Uterus (tissue), 4 donors: Measurements from ENCODE around the gene POU2F3. TPM values are rescaled to one million over a fixed set of nuclear protein-coding genes. Genes with fewer than 3 reads are reported as not detected.
"Not testable (repeated sequence)": the region's sequence is repeated elsewhere in the genome, so short reads cannot be mapped to it uniquely, and the experiment has no call there.

ENCODE experiments used
- DNase-seq, 2 donors: peaks; one replicate each; pipeline ENCODE4 v3.0.0-alpha.2; 2019 to 2020
- H3K27ac ChIP-seq, 2 donors: fragments of 200-600 bp; sonication (generic); 1 replicate in 1 of 2; 2 replicates in 1 of 2; pipeline ENCODE4 v1.5.1; 2016 to 2018
- H3K27me3 ChIP-seq, 2 donors: fragments of 200-600 bp; sonication (generic); one replicate each; pipeline ENCODE4 v1.5.1; 2018 to 2019; ENCODE audit warnings: control low read depth in 1 of 2
- H3K36me3 ChIP-seq, 2 donors: fragments of 200-600 bp; sonication (generic); one replicate each; pipeline ENCODE4 v1.5.1; 2019; ENCODE audit warnings: control low read depth in 1 of 2
- H3K4me1 ChIP-seq, 2 donors: fragments of 200-600 bp; sonication (generic); one replicate each; pipeline ENCODE4 v1.5.1; 2018 to 2019; ENCODE audit warnings: control low read depth in 1 of 2
- H3K4me3 ChIP-seq, 2 donors: fragments of 200-600 bp; sonication (generic); 1 replicate in 1 of 2; 2 replicates in 1 of 2; pipeline ENCODE4 v1.5.1; 2018 to 2019; ENCODE audit warnings: mild to moderate bottlenecking in 1 of 2
- H3K9me3 ChIP-seq, 2 donors: fragments of 200-600 bp; sonication (generic); one replicate each; pipeline ENCODE4 v1.5.1; 2019; ENCODE audit warnings: control low read depth in 1 of 2
- POLR2A ChIP-seq, 2 donors: fragments of 450-650 bp; IDR thresholded peaks; one replicate each; pipeline ENCODE4 v1.6.1; 2016; ENCODE audit warnings: antibody characterized with exemption in 2 of 2, mild to moderate bottlenecking in 1 of 2, moderate library complexity in 1 of 2
- intact Hi-C: fragments of 100-400 bp; cut with DNase I; formaldehyde crosslinking; loops from one replicate; pipeline ENCODE4 v1.15.1; 2023; ENCODE audit warnings: low total_unique reads
- total RNA-seq, 4 donors: library from RNA; depleted of rRNA in 3 of 4; stranded (reverse); fragments of >200 nt in 3 of 4; gene quantifications; one replicate each; pipeline versions ENCODE4 v1.1.0 to v1.2.4, GENCODE V29; 2014 to 2023
- TF ChIP-seq, protein P1 (sequence below), 4 experiments: fragments of 200-600 bp in 2 of 4; fragments of 450-650 bp in 2 of 4; sonication (generic) in 2 of 4; IDR thresholded peaks; one replicate each; pipeline ENCODE4 v1.5.1; 2016 to 2019; ENCODE audit warnings: antibody characterized with exemption in 4 of 4, mild to moderate bottlenecking in 2 of 4, moderate library complexity in 1 of 4
- donor health status: DM: yes; HTN: yes; CAD: no.

POU2F3 gene
- total RNA-seq, 4 donors from 2014 or later: 0.85 TPM; not detected in 3

DNA sequence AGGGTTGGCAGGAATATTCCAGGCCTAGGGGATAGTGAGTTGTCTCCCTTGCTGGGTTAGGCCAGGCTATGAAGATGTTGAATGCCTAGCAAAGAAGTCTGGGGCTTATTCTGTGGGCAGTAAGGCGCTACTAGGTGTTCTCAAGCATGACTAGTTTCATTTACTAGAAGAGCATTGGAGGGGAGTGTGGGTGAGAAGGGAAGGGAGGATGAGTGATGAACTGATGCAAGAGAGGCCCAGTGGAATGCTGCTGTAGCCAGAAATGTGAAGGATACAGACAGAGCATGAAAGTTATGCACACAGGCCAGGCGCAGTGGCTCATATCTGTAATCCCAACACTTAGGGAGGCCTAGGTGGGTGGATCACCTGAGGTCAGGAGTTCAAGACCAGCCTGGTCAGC lies 33.5 kb downstream of the POU2F3 start:
- Histone ChIP-seq H3K36me3 (no peaks in the 10 kb centered on the region), H3K4me3 (no peak overlapping the region), H3K27ac (no peak overlapping the region), H3K9me3 (no peaks in the 10 kb centered on the region), H3K27me3 (no peaks in the 10 kb centered on the region), H3K4me1 (no peaks in the 10 kb centered on the region)
- intact Hi-C loops: no loop called here
- DNase-seq: no peak
- TF ChIP-seq, protein P1, sequence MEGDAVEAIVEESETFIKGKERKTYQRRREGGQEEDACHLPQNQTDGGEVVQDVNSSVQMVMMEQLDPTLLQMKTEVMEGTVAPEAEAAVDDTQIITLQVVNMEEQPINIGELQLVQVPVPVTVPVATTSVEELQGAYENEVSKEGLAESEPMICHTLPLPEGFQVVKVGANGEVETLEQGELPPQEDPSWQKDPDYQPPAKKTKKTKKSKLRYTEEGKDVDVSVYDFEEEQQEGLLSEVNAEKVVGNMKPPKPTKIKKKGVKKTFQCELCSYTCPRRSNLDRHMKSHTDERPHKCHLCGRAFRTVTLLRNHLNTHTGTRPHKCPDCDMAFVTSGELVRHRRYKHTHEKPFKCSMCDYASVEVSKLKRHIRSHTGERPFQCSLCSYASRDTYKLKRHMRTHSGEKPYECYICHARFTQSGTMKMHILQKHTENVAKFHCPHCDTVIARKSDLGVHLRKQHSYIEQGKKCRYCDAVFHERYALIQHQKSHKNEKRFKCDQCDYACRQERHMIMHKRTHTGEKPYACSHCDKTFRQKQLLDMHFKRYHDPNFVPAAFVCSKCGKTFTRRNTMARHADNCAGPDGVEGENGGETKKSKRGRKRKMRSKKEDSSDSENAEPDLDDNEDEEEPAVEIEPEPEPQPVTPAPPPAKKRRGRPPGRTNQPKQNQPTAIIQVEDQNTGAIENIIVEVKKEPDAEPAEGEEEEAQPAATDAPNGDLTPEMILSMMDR (IDR thresholded peaks at IDR 0.05): no peak
- TF ChIP-seq POLR2A (IDR thresholded peaks at IDR 0.05): no peak

DNA sequence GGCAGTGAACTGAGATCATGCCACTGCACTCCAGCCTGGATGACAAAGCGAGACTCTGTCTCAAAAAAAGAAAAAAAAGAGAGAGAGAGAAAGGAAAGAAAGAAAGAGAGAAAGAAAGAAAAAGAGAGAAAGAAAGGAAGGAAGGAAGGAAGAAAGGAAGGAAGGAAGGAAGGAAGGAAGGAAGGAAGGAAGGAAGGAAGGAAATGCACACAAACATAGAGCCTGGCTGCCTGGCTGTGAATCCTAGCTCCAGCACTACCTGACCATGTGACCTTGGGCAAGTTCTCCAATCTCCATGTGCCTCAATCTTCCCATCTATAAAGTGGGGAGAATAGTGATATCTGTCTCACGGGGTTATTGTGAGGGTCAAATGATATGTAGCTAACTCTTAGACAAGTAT lies 34.0 kb downstream of the POU2F3 start:
- H3K4me3 ChIP-seq, H3K27ac ChIP-seq, H3K27me3 ChIP-seq, H3K9me3 ChIP-seq, H3K4me1 ChIP-seq, H3K36me3 ChIP-seq, intact Hi-C loops, DNase-seq: not testable (repeated sequence)

DNA sequence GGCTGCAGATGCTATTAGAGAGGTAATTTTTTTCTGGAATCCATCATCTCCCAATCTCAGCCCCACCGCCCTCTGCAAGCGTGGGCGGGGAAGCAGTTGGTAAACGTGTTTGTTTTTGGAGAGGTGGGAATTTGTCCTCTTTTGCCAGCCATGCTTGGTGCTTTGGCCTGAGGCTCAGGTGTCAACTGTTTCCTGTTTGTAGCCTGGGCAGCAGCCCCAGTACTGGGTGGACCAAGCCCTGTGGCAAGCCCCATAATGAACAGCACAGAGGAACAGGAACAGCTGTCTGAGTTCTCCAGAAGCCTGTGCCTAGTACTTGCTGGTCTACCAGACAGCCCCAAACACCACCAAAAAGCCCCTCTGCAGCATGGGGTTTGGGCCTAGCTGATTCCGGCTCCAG lies 39.6 kb downstream of the POU2F3 start:
- intact Hi-C loops: no loop called here
- Histone ChIP-seq H3K36me3 (no peaks in the 10 kb centered on the region), H3K9me3 (no peaks in the 10 kb centered on the region), H3K27me3 (no peaks in the 10 kb centered on the region), H3K4me3 (no peak overlapping the region), H3K27ac (no peak overlapping the region), H3K4me1 (no peaks in the 10 kb centered on the region)
- TF ChIP-seq, protein P1 (IDR thresholded peaks at IDR 0.05): no peak
- TF ChIP-seq POLR2A (IDR thresholded peaks at IDR 0.05): no peak
- no peak for DNase-seq

DNA sequence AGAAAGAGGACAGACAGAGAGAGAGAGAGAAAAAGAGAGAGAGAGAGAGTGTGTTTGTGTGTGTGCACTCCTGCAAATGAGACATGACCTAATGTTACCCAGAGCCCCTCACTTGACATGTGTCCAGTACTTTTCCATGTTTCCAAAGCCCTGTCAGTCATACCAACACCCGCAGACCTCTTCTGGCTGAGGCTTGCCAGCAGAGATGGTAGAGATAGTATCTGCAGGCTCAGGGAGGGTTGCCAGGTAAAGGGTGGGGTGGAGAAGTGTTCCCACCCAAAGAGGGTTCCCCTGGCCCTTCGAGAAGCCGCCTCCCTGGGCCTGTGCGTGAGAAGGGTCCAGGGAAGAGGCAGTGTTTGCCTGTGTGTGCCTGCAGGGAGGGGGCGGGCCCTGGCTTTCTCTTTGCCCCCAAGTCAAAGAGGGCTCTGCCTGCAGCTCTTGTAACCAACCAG lies 40.7 kb downstream of the POU2F3 start:
- TF ChIP-seq, protein P1 (IDR thresholded peaks at IDR 0.05): no peak
- TF ChIP-seq POLR2A (IDR thresholded peaks at IDR 0.05): no peak
- no peaks in the 10 kb centered on the region for H3K9me3 ChIP-seq
- no peaks in the 10 kb centered on the region for H3K27me3 ChIP-seq
- intact Hi-C loops: no loop called here
- H3K4me1 ChIP-seq: no peaks in the 10 kb centered on the region
- H3K36me3 ChIP-seq: no peaks in the 10 kb centered on the region
- H3K4me3 ChIP-seq: no peak overlapping the region
- DNase-seq: no peak
- no peak overlapping the region for H3K27ac ChIP-seq

DNA sequence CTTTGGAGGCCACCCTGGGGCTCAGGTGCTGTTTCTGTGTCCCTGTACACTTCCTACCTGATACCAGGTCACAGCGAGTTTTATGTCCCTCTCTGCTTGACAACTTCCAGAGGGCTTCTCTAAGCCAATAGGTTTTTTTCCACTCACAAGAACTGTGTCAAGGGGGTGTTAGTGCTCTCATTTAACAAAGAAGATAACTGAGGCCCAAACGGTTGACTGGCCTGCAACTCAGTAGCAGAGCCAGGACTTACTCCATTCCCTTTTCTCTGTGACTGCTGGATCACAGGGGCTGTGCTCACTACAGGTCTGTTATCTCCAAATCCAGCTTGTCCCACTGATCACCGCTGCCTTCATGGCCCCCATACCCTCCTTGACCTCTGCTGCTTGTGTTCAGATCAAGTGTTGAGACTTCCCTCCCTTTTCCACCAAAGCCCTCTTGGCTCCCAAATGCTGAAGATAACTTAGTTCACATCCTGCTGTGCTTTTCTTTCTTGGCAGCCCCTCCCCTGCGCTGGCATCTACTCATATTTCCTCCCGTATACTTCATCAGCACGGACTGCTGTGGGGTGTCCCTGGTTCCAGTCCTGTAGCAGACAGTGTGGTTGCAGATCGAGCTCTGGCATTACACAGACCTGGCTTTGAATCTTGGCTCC lies 41.3 kb downstream of the POU2F3 start:
- no peak overlapping the region for H3K27ac ChIP-seq

More for the DNA sequence above, 41.3 kb downstream of the POU2F3 start:
- H3K36me3 ChIP-seq: no peaks in the 10 kb centered on the region
- H3K9me3 ChIP-seq: no peaks in the 10 kb centered on the region
- TF ChIP-seq, protein P1 (IDR thresholded peaks at IDR 0.05): no peak
- no peak for TF ChIP-seq POLR2A (IDR thresholded peaks at IDR 0.05)
- DNase-seq: peak in 1 of 2 donors; percentile 31
- H3K4me3 ChIP-seq: no peak overlapping the region
- intact Hi-C loops: no loop called here
- H3K27me3 ChIP-seq: no peaks in the 10 kb centered on the region
- no peaks in the 10 kb centered on the region for H3K4me1 ChIP-seq
